Peyer's patch (tissue), 4 donors: ENCODE data around the gene ELF5. TPM values are rescaled to one million over a fixed set of nuclear protein-coding genes. Genes with fewer than 3 reads are reported as not detected.

Experiments used
- DNase-seq, 3 donors: peaks; one replicate each; pipeline ENCODE4 v3.0.0-alpha.2; 2017 to 2019
- H3K27ac ChIP-seq, 4 donors: fragments of 200-600 bp; sonication (generic); one replicate each; pipeline ENCODE4 v1.5.1; 2016 to 2019
- H3K27me3 ChIP-seq, 2 donors: fragments of 200-600 bp; sonication (generic); one replicate each; pipeline ENCODE4 v1.5.1; 2019
- H3K36me3 ChIP-seq, 3 donors: fragments of 200-600 bp; sonication (generic); one replicate each; pipeline ENCODE4 v1.5.1; 2016 to 2019
- H3K4me1 ChIP-seq, 4 donors: fragments of 200-600 bp; sonication (generic); one replicate each; pipeline ENCODE4 v1.5.1; 2016 to 2019
- H3K4me3 ChIP-seq, 4 donors: fragments of 200-600 bp; sonication (generic); 1 replicate in 3 of 4; 2 replicates in 1 of 4; pipeline ENCODE4 v1.5.1; 2016 to 2019; ENCODE audit warnings: mild to moderate bottlenecking in 1 of 4
- H3K9me3 ChIP-seq, 4 donors: fragments of 200-600 bp; sonication (generic); one replicate each; pipeline ENCODE4 v1.5.1; 2016 to 2019; ENCODE audit warnings: mild to moderate bottlenecking in 1 of 4
- CTCF ChIP-seq, 6 experiments: fragments of 450-650 bp in 4 of 6; fragments of 200-600 bp in 2 of 6; sonication (generic) in 1 of 6; IDR thresholded peaks; one replicate each; pipeline ENCODE4 v1.5.1; 2017 to 2019; ENCODE audit warnings: antibody characterized with exemption in 6 of 6, mild to moderate bottlenecking in 3 of 6, moderate library complexity in 1 of 6
- POLR2A ChIP-seq, 2 donors: fragments of 450-650 bp; IDR thresholded peaks; one replicate each; pipeline ENCODE4 v1.5.1; 2017; ENCODE audit warnings: antibody characterized with exemption in 2 of 2, mild to moderate bottlenecking in 2 of 2, moderate library complexity in 2 of 2
- total RNA-seq, 4 donors: library from RNA; depleted of rRNA; stranded (reverse); fragments of >200 nt; gene quantifications; one replicate each; pipeline ENCODE4 v1.1.0, GENCODE V29; 2016

Gene ELF5
- total RNA-seq, 4 donors from 2014 or later = not detected

GRCh38 chr11:34492806-34493414 is 20.7 kb downstream of the ELF5 start:
- Histone ChIP-seq H3K4me3 (no peak overlapping the region), H3K27ac (no peak overlapping the region), H3K36me3 (no peaks in the 10 kb centered on the region), H3K27me3 (no peaks in the 10 kb centered on the region), H3K9me3 (no peaks in the 10 kb centered on the region), H3K4me1 (no peaks in the 10 kb centered on the region)
- TF ChIP-seq CTCF (IDR thresholded peaks at IDR 0.05) (peak; percentile 28 to 77 (median 72)), POLR2A (IDR thresholded peaks at IDR 0.05) (no peak)
- DNase-seq = peak in 2 of 3 donors; percentile 68 to 89

GRCh38 chr11:34490304-34490703 is 23.3 kb downstream of the ELF5 start:
- Histone ChIP-seq H3K4me3 (no peak overlapping the region), H3K4me1 (no peaks in the 10 kb centered on the region), H3K27ac (no peak overlapping the region), H3K27me3 (no peaks in the 10 kb centered on the region), H3K36me3 (no peaks in the 10 kb centered on the region), H3K9me3 (no peaks in the 10 kb centered on the region)
- DNase-seq = no peak
- TF ChIP-seq CTCF (IDR thresholded peaks at IDR 0.05) (no peak), POLR2A (IDR thresholded peaks at IDR 0.05) (no peak)

GRCh38 chr11:34488855-34489557 is 24.6 kb downstream of the ELF5 start:
- DNase-seq = no peak
- Histone ChIP-seq H3K27ac (no peak overlapping the region), H3K27me3 (no peaks in the 10 kb centered on the region), H3K4me1 (no peaks in the 10 kb centered on the region), H3K9me3 (no peaks in the 10 kb centered on the region), H3K4me3 (no peak overlapping the region), H3K36me3 (no peaks in the 10 kb centered on the region)
- TF ChIP-seq CTCF (IDR thresholded peaks at IDR 0.05) (no peak), POLR2A (IDR thresholded peaks at IDR 0.05) (no peak)

- Histone ChIP-seq H3K9me3 (no peaks in the 10 kb centered on the region), H3K36me3 (no peaks in the 10 kb centered on the region), H3K27me3 (no peaks in the 10 kb centered on the region), H3K4me1 (no peaks in the 10 kb centered on the region), H3K4me3 (no peak overlapping the region), H3K27ac (no peak overlapping the region)
- no peak for TF ChIP-seq CTCF (IDR thresholded peaks at IDR 0.05)
- no peak for TF ChIP-seq POLR2A (IDR thresholded peaks at IDR 0.05)
- no peak for DNase-seq
Measured at GRCh38 chr11:34487430-34487829, 26.2 kb downstream of the ELF5 start.

GRCh38 chr11:34483106-34483874 is 30.3 kb downstream of the ELF5 start:
- no peak for DNase-seq
- Histone ChIP-seq H3K4me1 (no peaks in the 10 kb centered on the region), H3K36me3 (no peaks in the 10 kb centered on the region), H3K27me3 (no peaks in the 10 kb centered on the region), H3K9me3 (no peaks in the 10 kb centered on the region), H3K27ac (no peak overlapping the region), H3K4me3 (no peak overlapping the region)
- TF ChIP-seq POLR2A (IDR thresholded peaks at IDR 0.05) = no peak
- no peak for TF ChIP-seq CTCF (IDR thresholded peaks at IDR 0.05)
